Stimulated activated CD8-positive, alpha-beta memory T cell treated with anti-CD3 and anti-CD28 coated beads, Interleukin-15, amount 100 ng/mL, for 24 hours (primary cell): ENCODE results near the gene TAF1B.

ENCODE experiments used
- DNase-seq: peaks from one replicate; pipeline ENCODE4 v3.0.0-alpha.2; 2020; ENCODE audit warnings: low read depth

The TAF1B gene

GRCh38 chr2:9843229-9844035 is at the start of gene TAF1B:
Gene TAF1B (plus strand): TSS chr2:9843474. CDS start chr2:9843542, 68 bp downstream.
- DNase-seq = peak; percentile 72

GRCh38 chr2:9793918-9794717 is 49.2 kb upstream of the TAF1B start:
- DNase-seq = no peak

GRCh38 chr2:9795071-9795470 is 48.2 kb upstream of the TAF1B start:
- no peak for DNase-seq

GRCh38 chr2:9796056-9797010 is 46.9 kb upstream of the TAF1B start:
- no peak for DNase-seq

GRCh38 chr2:9797086-9797485 is 46.2 kb upstream of the TAF1B start:
- no peak for DNase-seq

- no peak for DNase-seq
Measured at GRCh38 chr2:9797681-9798556, 45.4 kb upstream of the TAF1B start.

- no peak for DNase-seq
Measured at GRCh38 chr2:9799011-9799596, 44.2 kb upstream of the TAF1B start.

GRCh38 chr2:9799729-9800632 is 43.3 kb upstream of the TAF1B start:
- peak; percentile 86 for DNase-seq

- no peak for DNase-seq
Measured at GRCh38 chr2:9800639-9800974, 42.7 kb upstream of the TAF1B start.

GRCh38 chr2:9800975-9801726 is 42.1 kb upstream of the TAF1B start:
- no peak for DNase-seq

- DNase-seq = no peak
Measured at GRCh38 chr2:9802576-9802993, 40.7 kb upstream of the TAF1B start.

- DNase-seq = no peak
Measured at GRCh38 chr2:9803023-9803805, 40.1 kb upstream of the TAF1B start.

- DNase-seq = no peak
Measured at GRCh38 chr2:9805435-9806297, 37.6 kb upstream of the TAF1B start.

GRCh38 chr2:9806298-9806610 is 37.0 kb upstream of the TAF1B start:
- DNase-seq = no peak

- no peak for DNase-seq
Measured at GRCh38 chr2:9806656-9807055, 36.6 kb upstream of the TAF1B start.

- no peak for DNase-seq
Measured at GRCh38 chr2:9807056-9807455, 36.2 kb upstream of the TAF1B start.

GRCh38 chr2:9807555-9808305 is 35.5 kb upstream of the TAF1B start:
- DNase-seq = no peak
